RPMI8226 (cell line): ENCODE data around the gene PACS1.
"Not testable (repeated sequence)": the region's sequence is repeated elsewhere in the genome, so short reads cannot be mapped to it uniquely, and the experiment has no call there.

Experiments
- DNase-seq: peaks from one replicate; pipeline ENCODE4 v3.0.0-alpha.2; 2015

The PACS1 gene

GRCh38 chr11:66230156-66230555, 160.1 kb downstream of the PACS1 start:
- DNase-seq, result no peak

- DNase-seq, result no peak
Measured at GRCh38 chr11:66230978-66231377, 160.9 kb downstream of the PACS1 start.

- DNase-seq, result no peak
Measured at GRCh38 chr11:66231561-66231960, 161.5 kb downstream of the PACS1 start.

- DNase-seq, result no peak
Measured at GRCh38 chr11:66232769-66233168, 162.7 kb downstream of the PACS1 start.

GRCh38 chr11:66233301-66233700, 163.2 kb downstream of the PACS1 start:
- no peak for DNase-seq

- no peak for DNase-seq
Measured at GRCh38 chr11:66235141-66235540, 165.1 kb downstream of the PACS1 start.

GRCh38 chr11:66237867-66238266, 167.8 kb downstream of the PACS1 start:
- DNase-seq, result no peak

- DNase-seq, result no peak
Measured at GRCh38 chr11:66238786-66239413, 168.8 kb downstream of the PACS1 start.

- no peak for DNase-seq
Measured at GRCh38 chr11:66239511-66239910, 169.4 kb downstream of the PACS1 start.

GRCh38 chr11:66239998-66240780, 170.1 kb downstream of the PACS1 start:
- DNase-seq, result no peak

GRCh38 chr11:66240781-66241136, 170.7 kb downstream of the PACS1 start:
- DNase-seq, result no peak

- DNase-seq, result peak; percentile 97
Measured at GRCh38 chr11:66242095-66242765, 172.2 kb downstream of the PACS1 start.

- DNase-seq, result no peak
Measured at GRCh38 chr11:66243782-66244535, 173.9 kb downstream of the PACS1 start.

GRCh38 chr11:66247295-66247694, 177.2 kb downstream of the PACS1 start:
- no peak for DNase-seq

GRCh38 chr11:66247801-66248200, 177.7 kb downstream of the PACS1 start:
- peak; percentile 45 for DNase-seq

- DNase-seq, result no peak
Measured at GRCh38 chr11:66248903-66249302, 178.8 kb downstream of the PACS1 start.

GRCh38 chr11:66251809-66252208, 181.7 kb downstream of the PACS1 start:
- no peak for DNase-seq

GRCh38 chr11:66253081-66253480, 183.0 kb downstream of the PACS1 start:
- not testable (repeated sequence) for DNase-seq

- DNase-seq, result no peak
Measured at GRCh38 chr11:66258473-66258893, 188.4 kb downstream of the PACS1 start.

GRCh38 chr11:66259225-66259624, 189.2 kb downstream of the PACS1 start:
- no peak for DNase-seq

- DNase-seq, result no peak
Measured at GRCh38 chr11:66259956-66260355, 189.9 kb downstream of the PACS1 start.

- no peak for DNase-seq
Measured at GRCh38 chr11:66261578-66261977, 191.5 kb downstream of the PACS1 start.

- DNase-seq, result no peak
Measured at GRCh38 chr11:66262191-66262590, 192.1 kb downstream of the PACS1 start.
